ENCODE results near the gene FRMD4B.
A peak's percentile ranks its signal among the peaks of the same experiment; 100 is the strongest.
"Not testable (repeated sequence)": the region's sequence is repeated elsewhere in the genome, so short reads cannot be mapped to it uniquely, and the experiment has no call there.

FRMD4B gene

GRCh38 chr3:69324362-69325025, 61.4 kb downstream of the FRMD4B start:
- DNase-seq (ENCODE audit: low read depth in 1 of 2, low spot score in 1 of 2) = peak; percentile 18 to 67
- TF ChIP-seq, protein P1, sequence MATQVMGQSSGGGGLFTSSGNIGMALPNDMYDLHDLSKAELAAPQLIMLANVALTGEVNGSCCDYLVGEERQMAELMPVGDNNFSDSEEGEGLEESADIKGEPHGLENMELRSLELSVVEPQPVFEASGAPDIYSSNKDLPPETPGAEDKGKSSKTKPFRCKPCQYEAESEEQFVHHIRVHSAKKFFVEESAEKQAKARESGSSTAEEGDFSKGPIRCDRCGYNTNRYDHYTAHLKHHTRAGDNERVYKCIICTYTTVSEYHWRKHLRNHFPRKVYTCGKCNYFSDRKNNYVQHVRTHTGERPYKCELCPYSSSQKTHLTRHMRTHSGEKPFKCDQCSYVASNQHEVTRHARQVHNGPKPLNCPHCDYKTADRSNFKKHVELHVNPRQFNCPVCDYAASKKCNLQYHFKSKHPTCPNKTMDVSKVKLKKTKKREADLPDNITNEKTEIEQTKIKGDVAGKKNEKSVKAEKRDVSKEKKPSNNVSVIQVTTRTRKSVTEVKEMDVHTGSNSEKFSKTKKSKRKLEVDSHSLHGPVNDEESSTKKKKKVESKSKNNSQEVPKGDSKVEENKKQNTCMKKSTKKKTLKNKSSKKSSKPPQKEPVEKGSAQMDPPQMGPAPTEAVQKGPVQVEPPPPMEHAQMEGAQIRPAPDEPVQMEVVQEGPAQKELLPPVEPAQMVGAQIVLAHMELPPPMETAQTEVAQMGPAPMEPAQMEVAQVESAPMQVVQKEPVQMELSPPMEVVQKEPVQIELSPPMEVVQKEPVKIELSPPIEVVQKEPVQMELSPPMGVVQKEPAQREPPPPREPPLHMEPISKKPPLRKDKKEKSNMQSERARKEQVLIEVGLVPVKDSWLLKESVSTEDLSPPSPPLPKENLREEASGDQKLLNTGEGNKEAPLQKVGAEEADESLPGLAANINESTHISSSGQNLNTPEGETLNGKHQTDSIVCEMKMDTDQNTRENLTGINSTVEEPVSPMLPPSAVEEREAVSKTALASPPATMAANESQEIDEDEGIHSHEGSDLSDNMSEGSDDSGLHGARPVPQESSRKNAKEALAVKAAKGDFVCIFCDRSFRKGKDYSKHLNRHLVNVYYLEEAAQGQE (IDR thresholded peaks at IDR 0.05; ENCODE audit: insufficient replicate concordance, low read depth) = no peak
- TF ChIP-seq SPI1 (IDR thresholded peaks at IDR 0.05; ENCODE audit: borderline replicate concordance, low read depth) = peak; percentile 72
- peak; percentile 53 for TF ChIP-seq CTCF (IDR thresholded peaks at IDR 0.05; ENCODE audit: insufficient read depth, low read length)
- no peaks in the 10 kb centered on the region for H3K27me3 ChIP-seq (ENCODE audit: insufficient read depth, poor library complexity, severe bottlenecking)
- no peak overlapping the region for H3K4me3 ChIP-seq (replicated peaks; ENCODE audit: insufficient read depth, low read length)
- no peak overlapping the region for H3K27ac ChIP-seq (replicated peaks)

- no peak for DNase-seq (ENCODE audit: low read depth in 1 of 2, low spot score in 1 of 2)
- TF ChIP-seq POLR2AphosphoS5 (IDR thresholded peaks at IDR 0.05; ENCODE audit: low read depth) (no peak), SPI1 (IDR thresholded peaks at IDR 0.05; ENCODE audit: borderline replicate concordance, low read depth) (no peak), CTCF (IDR thresholded peaks at IDR 0.05; ENCODE audit: insufficient read depth, low read length) (no peak), GABPA (IDR thresholded peaks at IDR 0.05; ENCODE audit: low read depth) (no peak)
- TF ChIP-seq, protein P1 (IDR thresholded peaks at IDR 0.05; ENCODE audit: insufficient replicate concordance, low read depth) = no peak
- Histone ChIP-seq H3K27me3 (ENCODE audit: insufficient read depth, poor library complexity, severe bottlenecking) (no peaks in the 10 kb centered on the region), H3K4me3 (replicated peaks; ENCODE audit: insufficient read depth, low read length) (no peak overlapping the region), H3K27ac (replicated peaks) (no peak overlapping the region)
These were observed 61.9 kb downstream of the FRMD4B start for GRCh38 chr3:69323941-69324340.

DNA sequence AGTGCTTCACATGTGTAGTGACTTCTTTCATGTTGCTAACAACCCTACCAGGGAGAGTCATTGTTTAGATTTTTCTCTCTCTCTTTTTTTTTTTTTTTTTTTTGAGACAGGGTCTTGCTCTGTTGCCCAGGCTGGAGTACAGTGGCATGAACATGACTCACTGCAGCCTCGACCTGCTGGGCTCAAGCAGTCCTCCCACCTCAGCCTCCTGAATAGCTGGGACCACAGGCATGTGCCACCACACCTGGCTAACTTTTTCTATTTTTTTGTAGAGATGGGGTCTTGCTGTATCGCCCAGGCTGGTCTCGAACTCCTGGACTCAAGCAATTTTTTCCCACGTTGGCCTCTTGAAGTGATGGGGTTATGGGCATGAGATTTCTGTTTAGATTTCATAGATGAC, 63.4 kb downstream of the FRMD4B start:
- DNase-seq (ENCODE audit: low read depth in 1 of 2, low spot score in 1 of 2); H3K27ac ChIP-seq (replicated peaks); H3K27me3 ChIP-seq (ENCODE audit: insufficient read depth, poor library complexity, severe bottlenecking); H3K4me3 ChIP-seq (replicated peaks; ENCODE audit: insufficient read depth, low read length): not testable (repeated sequence)

DNA sequence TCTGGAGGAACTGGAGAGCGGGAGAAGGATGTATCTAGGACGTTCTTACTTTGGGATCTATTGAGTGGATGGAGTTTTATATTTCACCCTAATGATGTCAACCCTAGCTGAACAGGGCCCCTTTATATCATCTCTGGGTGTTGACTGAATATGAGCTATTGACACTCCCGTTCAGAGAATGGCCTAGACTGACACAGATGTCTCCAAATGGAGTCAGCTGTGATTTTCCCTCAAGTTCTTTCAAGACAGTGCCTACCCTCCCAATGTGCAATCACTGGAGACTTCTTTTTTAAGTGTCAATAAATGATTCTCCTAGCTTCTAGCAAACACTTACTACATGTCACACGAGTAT, 63.8 kb downstream of the FRMD4B start:
- TF ChIP-seq, protein P1 (IDR thresholded peaks at IDR 0.05; ENCODE audit: insufficient replicate concordance, low read depth) = no peak
- no peak for TF ChIP-seq CTCF (IDR thresholded peaks at IDR 0.05; ENCODE audit: insufficient read depth, low read length)
- TF ChIP-seq POLR2AphosphoS5 (IDR thresholded peaks at IDR 0.05; ENCODE audit: low read depth) = no peak
- TF ChIP-seq GABPA (IDR thresholded peaks at IDR 0.05; ENCODE audit: low read depth) = no peak
- no peak for TF ChIP-seq SPI1 (IDR thresholded peaks at IDR 0.05; ENCODE audit: borderline replicate concordance, low read depth)
- Histone ChIP-seq H3K27me3 (ENCODE audit: insufficient read depth, poor library complexity, severe bottlenecking) (no peaks in the 10 kb centered on the region), H3K4me3 (replicated peaks; ENCODE audit: insufficient read depth, low read length) (no peak overlapping the region), H3K27ac (replicated peaks) (no peak overlapping the region)
- DNase-seq (ENCODE audit: low read depth in 1 of 2, low spot score in 1 of 2) = no peak
